ENCODE data around the gene KRTAP12-1. TPM values are rescaled to one million over a fixed set of nuclear protein-coding genes. Genes with fewer than 3 reads are reported as not detected.
"Not testable (repeated sequence)": the region's sequence is repeated elsewhere in the genome, so short reads cannot be mapped to it uniquely, and the experiment has no call there.

KRTAP12-1 gene
- total and polyA plus RNA-seq, 8 donors, result 2.0 TPM; not detected in 7

DNA sequence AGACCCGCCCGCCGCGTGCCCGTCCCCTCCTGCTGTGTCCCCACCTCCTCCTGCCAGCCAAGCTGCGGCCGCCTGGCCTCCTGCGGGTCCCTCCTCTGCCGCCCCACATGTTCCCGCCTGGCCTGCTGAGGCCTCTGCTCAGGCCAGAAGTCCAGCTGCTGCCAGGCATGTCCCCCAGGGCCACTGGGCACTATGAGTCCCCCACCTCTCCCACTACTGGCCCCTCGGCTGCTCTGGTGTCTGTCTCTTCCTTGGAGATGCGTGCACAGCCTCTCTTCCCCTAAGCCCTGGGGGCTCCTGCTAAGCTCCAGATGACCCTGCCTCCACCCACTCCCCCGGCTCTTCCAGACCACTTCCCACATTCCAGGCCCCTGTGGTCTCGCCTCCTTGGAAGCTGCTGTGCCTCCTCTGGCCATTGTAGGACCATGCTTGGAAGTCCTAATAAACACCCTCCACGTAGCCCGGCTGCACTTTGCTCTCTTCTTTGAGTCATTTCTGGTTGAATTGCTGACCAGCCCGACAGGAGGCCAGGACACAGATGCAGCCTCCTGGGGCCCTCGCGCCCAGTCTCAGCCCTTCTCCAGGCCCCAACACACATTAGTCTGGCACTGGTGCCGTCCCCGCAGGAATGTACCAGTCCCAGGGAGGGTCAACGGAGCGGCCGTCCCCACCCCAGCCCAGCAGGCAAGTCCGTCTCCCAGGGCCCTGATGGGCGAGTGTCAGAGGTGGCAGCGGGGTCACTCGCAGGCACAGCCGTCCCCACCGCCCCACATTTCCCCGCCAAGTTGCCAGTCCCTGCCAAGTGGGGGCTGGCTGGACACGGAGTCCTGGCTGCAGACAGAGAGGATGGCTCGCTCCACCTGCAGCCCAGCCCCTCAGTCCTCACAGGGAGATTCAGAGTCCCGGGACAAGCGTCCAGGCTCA is 16.1 kb upstream of the KRTAP12-1 start:
- Histone ChIP-seq H3K4me1 (no peaks in the 10 kb centered on the region), H3K27ac (no peak overlapping the region), H3K4me3 (no peak overlapping the region), H3K36me3 (no peaks in the 10 kb centered on the region), H3K9me3 (peaks cover 3 to 14% (median 12%) of the 10 kb centered on the region in 4 donors), H3K27me3 (peaks cover 9 to 80% (median 58%) of the 10 kb centered on the region in 3 donors)
- TF ChIP-seq, protein P1, sequence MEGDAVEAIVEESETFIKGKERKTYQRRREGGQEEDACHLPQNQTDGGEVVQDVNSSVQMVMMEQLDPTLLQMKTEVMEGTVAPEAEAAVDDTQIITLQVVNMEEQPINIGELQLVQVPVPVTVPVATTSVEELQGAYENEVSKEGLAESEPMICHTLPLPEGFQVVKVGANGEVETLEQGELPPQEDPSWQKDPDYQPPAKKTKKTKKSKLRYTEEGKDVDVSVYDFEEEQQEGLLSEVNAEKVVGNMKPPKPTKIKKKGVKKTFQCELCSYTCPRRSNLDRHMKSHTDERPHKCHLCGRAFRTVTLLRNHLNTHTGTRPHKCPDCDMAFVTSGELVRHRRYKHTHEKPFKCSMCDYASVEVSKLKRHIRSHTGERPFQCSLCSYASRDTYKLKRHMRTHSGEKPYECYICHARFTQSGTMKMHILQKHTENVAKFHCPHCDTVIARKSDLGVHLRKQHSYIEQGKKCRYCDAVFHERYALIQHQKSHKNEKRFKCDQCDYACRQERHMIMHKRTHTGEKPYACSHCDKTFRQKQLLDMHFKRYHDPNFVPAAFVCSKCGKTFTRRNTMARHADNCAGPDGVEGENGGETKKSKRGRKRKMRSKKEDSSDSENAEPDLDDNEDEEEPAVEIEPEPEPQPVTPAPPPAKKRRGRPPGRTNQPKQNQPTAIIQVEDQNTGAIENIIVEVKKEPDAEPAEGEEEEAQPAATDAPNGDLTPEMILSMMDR (IDR thresholded peaks at IDR 0.05), result no peak
- no peak for TF ChIP-seq POLR2A (IDR thresholded peaks at IDR 0.05)
- no peak for TF ChIP-seq EP300 (IDR thresholded peaks at IDR 0.05)
- no peak for TF ChIP-seq POLR2AphosphoS5 (IDR thresholded peaks at IDR 0.05)
- intact Hi-C loops (cut with DNase I; ENCODE audit: low total_unique reads), result no loop called here
- 28 to 34% (median 30%) methylated on average over 13 to 35 of the region's 35 CpGs for WGBS, 5 donors
- no peak for DNase-seq

DNA sequence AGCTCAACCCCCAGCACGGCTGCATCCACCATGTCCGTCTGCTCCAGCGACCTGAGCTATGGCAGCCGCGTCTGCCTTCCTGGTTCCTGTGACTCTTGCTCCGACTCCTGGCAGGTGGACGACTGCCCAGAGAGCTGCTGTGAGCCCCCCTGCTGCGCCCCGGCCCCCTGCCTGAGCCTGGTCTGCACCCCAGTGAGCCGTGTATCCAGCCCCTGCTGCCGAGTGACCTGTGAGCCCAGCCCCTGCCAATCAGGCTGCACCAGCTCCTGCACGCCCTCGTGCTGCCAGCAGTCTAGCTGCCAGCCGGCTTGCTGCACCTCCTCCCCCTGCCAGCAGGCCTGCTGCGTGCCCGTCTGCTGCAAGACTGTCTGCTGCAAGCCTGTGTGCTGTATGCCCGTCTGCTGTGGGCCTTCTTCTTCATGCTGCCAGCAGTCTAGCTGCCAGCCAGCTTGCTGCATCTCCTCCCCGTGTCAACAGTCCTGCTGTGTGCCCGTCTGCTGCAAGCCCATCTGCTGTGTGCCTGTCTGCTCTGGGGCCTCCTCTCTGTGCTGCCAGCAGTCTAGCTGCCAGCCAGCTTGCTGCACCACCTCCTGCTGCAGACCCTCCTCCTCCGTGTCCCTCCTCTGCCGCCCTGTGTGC is 15.3 kb upstream of the KRTAP12-1 start, which contains the start of gene KRTAP10-12:
Gene KRTAP10-12 (plus strand): TSS at position 1 of the 639 bp plus-strand sequence. CDS start 30 bp downstream, at position 31.
- Histone ChIP-seq H3K9me3 (peaks cover 3 to 21% (median 19%) of the 10 kb centered on the region in 4 donors), H3K27me3 (peaks cover 9 to 72% (median 50%) of the 10 kb centered on the region in 3 donors)
- WGBS, 5 donors, result 40 to 49% (median 41%) methylated on average over 11 to 21 of the region's 21 CpGs
- H3K27ac ChIP-seq; H3K4me1 ChIP-seq; DNase-seq; H3K36me3 ChIP-seq; intact Hi-C loops (cut with DNase I; ENCODE audit: low total_unique reads); H3K4me3 ChIP-seq: not testable (repeated sequence)

GRCh38 chr21:44696572-44696971 is 14.6 kb upstream of the KRTAP12-1 start:
- DNase-seq, result no peak
- Histone ChIP-seq H3K9me3 (peaks cover 3 to 24% (median 20%) of the 10 kb centered on the region in 4 donors), H3K27me3 (peaks cover 9 to 65% (median 44%) of the 10 kb centered on the region in 3 donors), H3K36me3 (no peaks in the 10 kb centered on the region), H3K4me1 (no peaks in the 10 kb centered on the region), H3K27ac (no peak overlapping the region), H3K4me3 (no peak overlapping the region)
- 55 to 74% (median 60%) methylated on average over 8 to 10 of the region's 10 CpGs for WGBS, 5 donors
- intact Hi-C loops (cut with DNase I; ENCODE audit: low total_unique reads), result no loop called here
- TF ChIP-seq, protein P1 (IDR thresholded peaks at IDR 0.05), result no peak
- TF ChIP-seq EP300 (IDR thresholded peaks at IDR 0.05) (no peak), POLR2AphosphoS5 (IDR thresholded peaks at IDR 0.05) (no peak), POLR2A (IDR thresholded peaks at IDR 0.05) (no peak)

DNA sequence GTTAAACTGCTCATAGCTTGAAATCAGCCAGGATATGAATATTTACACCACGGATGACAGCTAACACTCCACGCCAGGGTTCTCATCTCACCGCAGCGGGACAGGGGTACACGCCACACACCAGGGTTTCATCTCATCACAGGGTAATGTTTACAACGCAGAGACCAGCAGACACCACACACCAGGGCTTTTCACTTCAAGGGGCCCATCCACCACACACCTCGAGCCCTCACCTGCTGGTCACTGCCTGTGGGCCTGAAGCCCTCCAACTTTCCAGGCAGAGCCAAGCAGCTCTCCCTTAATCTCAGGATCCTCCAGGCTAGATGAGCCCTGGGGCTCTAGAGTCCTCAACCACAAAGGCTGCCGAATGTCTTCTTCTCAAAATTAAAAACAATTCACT is 13.7 kb upstream of the KRTAP12-1 start:
- TF ChIP-seq POLR2AphosphoS5 (IDR thresholded peaks at IDR 0.05) (no peak), POLR2A (IDR thresholded peaks at IDR 0.05) (no peak), EP300 (IDR thresholded peaks at IDR 0.05) (no peak)
- Histone ChIP-seq H3K27me3 (peaks cover 9 to 55% (median 36%) of the 10 kb centered on the region in 3 donors), H3K4me1 (no peaks in the 10 kb centered on the region), H3K4me3 (no peak overlapping the region), H3K36me3 (no peaks in the 10 kb centered on the region), H3K27ac (no peak overlapping the region), H3K9me3 (peaks cover 3 to 24% (median 20%) of the 10 kb centered on the region in 4 donors)
- WGBS, 5 donors, result 75 to 86% (median 78%) methylated on average over 8 of the region's 8 CpGs
- DNase-seq, result no peak
- intact Hi-C loops (cut with DNase I; ENCODE audit: low total_unique reads), result no loop called here

DNA sequence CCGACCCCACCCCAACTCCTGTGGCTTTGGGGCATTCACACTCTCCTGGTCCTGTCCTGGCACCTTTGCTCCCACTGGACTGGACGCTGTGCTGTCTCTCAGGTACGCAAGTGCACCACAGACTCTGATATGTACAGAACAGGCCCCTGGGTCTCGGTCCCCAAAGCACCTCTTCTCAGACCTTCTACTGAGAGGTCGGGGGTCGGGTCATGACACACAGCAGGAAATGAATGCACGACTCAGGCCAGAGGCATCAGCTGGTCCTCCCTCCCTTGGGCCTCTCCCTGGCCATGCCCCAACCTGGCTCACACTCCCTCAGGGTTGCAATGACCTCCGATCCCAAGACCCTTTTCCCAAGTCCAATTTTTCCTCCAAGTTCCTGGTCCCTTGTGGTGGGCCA is 13.2 kb upstream of the KRTAP12-1 start:
- TF ChIP-seq, protein P1 (IDR thresholded peaks at IDR 0.05), result no peak
- TF ChIP-seq POLR2AphosphoS5 (IDR thresholded peaks at IDR 0.05) (no peak), EP300 (IDR thresholded peaks at IDR 0.05) (no peak), POLR2A (IDR thresholded peaks at IDR 0.05) (no peak)
- 59 to 68% (median 63%) methylated on average over 8 of the region's 8 CpGs for WGBS, 5 donors

More for the DNA sequence above, 13.2 kb upstream of the KRTAP12-1 start:
- intact Hi-C loops (cut with DNase I; ENCODE audit: low total_unique reads), result no loop called here
- Histone ChIP-seq H3K27me3 (peaks cover 9 to 51% (median 33%) of the 10 kb centered on the region in 3 donors), H3K4me3 (no peak overlapping the region), H3K9me3 (peaks cover 3 to 24% (median 20%) of the 10 kb centered on the region in 4 donors), H3K4me1 (no peaks in the 10 kb centered on the region), H3K36me3 (no peaks in the 10 kb centered on the region), H3K27ac (no peak overlapping the region)
- no peak for DNase-seq

All from stomach (tissue), 9 donors.